GM19023 (cell line): ENCODE measurements around the gene CCNY.
A peak's percentile ranks its signal among the peaks of the same experiment; 100 is the strongest.
"Not testable (repeated sequence)": the region's sequence is repeated elsewhere in the genome, so short reads cannot be mapped to it uniquely, and the experiment has no call there.

ENCODE experiments used
- ATAC-seq: cut with Tn5 transposase; IDR thresholded peaks from one replicate; pipeline ENCODE4 v1.9.1; 2021; ENCODE audit warnings: mild to moderate bottlenecking, moderate library complexity; ENCODE audit not compliant: unreplicated experiment

Gene CCNY

DNA sequence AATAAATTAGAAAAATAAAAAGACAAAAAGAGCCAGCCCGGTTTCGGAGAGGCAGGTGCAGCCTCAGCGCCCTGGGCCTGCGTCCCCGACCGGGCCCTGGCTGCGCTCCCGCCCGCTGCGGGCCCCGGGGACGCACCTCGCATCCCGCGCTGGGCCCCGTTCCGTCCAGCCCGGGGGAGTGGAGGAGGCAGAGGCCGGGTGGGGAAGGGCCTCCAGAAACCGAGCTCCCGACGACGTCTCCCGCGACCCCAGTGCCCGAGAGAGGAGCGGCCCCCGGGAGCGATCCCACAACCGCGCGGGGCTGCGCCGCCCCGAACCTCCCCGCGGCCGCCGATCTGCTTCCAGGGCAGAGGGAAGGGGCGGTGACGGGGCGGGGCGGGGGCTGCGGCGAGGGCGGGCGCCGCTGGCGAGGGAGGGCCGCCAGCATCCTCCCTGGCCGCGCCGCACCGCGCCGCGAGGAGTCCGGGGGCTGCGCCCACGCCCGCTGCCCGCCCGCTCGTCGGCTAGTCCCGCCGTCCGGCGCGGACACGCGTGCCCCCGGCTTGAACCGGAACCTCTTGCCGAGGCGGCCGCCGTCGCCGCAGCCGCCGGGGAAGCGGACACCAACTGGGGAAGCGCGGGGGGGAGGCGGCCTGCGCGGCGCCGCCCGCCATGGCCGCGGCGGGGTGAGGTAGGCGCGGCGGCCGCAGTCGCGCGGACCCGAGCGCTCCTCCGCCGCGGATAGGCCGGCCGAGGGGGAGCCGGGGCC, at the start of gene CCNY:
Gene CCNY, plus strand, starts transcription at position 426 of the 748 bp plus-strand sequence. CDS start 545 bp downstream, outside the sequence.
- ATAC-seq, result peak; percentile 73

DNA sequence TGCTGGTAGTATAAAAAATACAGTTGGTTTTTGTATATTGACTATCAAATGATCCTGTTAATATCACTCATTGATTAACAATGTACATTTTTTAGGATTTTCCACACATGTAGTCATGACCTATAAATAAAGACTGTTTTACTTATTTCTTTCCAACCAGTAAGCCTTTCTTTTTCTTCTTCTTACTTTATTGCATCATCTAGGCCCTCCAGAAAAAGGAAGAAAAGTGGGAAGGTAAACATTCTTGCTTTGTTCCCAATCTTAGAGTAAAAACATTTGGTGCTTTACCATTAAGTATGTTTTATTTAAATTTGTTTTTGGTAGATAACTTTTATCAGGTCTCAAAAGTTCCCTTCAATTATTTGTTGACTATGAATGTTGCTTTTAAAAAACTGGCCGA, 47.1 kb upstream of the CCNY start:
- ATAC-seq, result no peak

DNA sequence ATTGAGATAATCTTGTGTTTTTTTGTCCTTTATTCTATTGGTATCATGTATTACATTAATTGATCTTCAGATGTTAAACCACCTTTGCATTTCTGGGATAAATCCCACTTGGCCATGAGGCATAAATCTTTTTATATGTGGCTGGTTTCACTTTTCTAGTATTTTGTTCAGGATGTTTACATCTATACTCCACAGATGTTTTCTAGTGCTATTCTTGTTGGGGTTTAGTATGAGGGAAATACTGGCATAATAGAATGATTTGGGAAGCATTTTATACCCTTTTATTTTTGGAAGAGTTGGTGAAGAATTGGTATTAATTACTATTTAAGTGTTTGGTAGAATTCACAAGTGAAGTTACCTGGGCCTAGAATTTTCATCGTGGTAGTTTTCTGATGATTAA, 41.8 kb upstream of the CCNY start:
- no peak for ATAC-seq

DNA sequence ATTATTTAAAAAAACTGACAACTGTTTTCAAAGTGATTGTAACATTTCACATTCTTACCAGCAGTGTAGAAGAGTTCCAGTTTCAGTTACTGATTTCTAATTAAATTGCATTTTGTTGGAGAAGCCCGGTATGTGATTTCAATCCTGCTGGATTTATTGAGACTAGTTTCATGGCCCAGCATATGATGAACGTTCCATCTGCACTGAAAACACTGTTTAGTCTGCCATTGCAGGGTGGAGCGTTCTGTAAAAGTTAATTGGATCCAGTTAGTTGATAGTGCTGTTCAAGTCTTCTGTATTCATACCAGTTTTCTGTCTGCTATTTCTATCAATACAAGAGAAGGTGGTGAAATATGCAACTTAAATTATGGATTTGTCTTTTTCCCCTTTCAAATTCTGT, 37.3 kb upstream of the CCNY start:
- no peak for ATAC-seq

DNA sequence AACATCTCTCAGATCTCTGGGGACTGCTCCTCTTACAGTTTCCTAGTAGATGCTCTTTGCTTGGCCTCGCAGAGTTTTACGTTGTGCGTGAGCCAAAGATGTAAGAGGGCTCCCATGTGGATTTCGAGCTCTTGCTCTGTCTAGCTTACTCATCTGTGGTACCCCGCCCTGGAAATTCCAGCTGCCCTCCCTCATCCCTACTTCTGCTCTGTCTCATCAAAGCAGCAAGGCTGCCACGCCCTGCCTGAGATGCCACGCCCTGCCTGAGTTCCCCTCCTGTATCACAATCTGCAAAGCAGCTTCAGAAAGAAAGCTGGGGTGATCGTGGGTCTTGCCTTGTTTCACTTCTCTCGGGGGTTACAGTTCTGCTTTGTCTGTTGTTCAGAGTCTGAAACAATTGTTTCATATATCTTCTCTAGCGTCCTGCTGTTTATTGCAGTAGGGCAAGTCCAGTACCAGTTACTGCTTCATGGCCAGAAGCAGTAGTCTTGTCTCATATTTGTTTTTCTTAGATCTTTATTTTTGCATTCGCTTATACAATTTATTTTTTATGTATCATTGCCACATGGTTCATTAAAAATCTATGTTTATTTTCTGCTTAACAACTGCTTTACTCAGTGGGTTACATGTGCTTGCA, 36.1 kb upstream of the CCNY start:
- ATAC-seq, result peak; percentile 99

DNA sequence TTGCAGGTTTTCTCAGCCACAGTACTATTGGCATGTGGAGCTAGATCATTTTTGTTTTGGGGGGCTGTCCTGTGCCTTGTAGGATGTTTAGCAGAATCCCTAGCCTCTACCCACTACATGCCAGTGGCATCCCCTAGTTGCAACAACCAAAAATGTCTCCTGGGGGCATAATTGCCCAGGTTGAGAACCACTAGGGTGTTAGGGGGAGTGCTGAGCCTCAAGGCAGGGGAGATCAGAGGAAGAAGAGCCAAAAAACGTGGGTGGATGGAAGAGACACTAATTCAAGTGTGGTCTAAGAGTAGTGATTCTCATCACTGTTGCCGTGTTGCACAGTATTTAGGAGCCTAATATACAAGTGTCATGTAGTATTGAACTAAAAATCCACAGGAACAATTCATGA, 31.7 kb upstream of the CCNY start:
- ATAC-seq, result no peak

DNA sequence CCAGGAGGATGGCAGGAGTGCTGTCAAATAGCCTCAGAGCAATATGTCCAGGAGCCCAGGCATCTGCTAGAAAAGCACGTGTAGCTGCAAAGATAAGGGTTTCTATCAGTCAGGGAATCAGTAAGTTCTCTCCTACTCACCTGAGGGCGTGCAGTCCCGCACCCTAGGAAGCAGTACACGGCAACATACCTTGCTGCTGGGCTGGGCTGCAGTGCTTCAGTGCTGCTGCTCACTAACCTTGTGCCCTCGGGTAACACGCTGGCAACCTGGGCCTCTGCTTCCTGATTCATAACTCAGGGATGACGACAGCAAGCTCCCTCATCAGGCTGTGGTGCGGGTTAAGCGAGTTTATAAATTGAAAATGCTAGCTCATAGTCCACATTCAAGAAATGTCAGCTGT, 29.5 kb upstream of the CCNY start:
- no peak for ATAC-seq

DNA sequence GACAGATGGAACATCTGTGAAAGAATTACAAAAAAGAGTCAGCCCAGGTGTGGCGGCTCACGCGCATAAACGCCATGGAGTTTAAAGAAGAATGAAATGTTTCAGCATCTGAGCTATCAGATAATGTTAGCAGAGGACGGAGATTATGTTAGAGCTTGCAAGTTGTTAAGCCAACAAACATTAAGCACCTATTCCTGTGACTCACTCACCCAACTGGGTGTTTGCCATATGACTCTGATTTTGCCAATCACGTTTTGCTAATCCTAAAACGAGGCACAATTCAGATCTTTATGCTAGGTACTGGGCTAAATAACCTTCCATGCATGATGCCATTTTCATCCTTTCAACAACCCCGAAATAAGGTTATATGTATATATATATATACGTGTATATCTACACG, 29.0 kb upstream of the CCNY start:
- ATAC-seq, result no peak

DNA sequence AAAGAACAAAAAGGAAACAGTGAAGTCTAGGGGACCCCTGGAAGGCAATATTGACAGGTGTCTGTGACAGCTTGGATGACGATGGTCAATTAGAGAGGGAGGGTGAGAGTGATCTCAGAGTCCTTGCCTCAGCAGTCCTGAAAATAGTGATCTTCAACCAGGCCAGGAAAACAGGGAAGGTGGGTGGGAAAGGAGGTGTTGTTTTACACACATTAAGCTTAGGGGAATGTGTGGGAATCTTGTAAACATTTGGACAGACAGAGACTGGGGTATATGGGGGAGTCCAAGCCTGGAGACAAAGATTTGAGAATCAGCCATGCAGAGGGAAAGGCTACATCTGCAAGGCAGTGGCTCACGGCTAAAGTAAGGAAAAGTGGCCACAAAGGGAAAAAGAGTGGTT, 27.5 kb upstream of the CCNY start:
- ATAC-seq, result no peak

DNA sequence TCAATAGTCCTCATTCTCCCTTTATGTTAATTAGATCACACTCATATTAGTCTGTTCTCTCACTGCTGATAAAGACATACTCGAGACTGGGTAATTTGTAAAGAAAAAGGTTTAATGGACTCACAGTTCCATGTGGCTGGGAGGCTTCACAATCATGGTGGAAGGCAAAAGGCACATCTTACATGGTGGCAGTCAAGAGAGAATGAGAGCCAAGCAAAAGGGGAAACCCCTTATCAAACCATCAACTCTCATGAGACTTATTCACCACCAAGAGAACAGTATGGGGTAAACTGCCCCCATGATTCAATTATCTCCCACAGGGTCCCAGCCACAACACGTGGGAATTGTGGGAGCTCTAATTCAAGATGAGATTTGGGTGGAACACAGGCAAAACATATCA, 22.2 kb upstream of the CCNY start:
- ATAC-seq, result not testable (repeated sequence)

DNA sequence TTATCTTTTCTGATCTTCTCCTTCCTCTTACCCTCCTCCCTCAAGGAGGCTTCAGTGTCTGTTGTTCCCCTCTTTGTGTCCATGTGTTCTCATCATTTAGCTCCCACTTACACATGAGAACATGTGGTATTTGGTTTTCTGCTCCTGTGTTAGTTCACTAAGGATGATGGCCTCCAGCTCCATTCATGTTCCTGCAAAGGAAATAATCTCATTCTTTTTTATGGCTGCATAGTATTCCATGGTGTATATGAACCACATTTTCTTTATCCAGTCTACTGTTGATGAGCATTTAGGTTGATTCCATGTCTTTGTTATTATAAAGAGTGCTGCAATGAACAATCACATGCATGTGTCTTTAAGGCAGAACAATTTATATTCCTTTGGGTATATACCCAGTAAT, 21.1 kb upstream of the CCNY start:
- not testable (repeated sequence) for ATAC-seq

DNA sequence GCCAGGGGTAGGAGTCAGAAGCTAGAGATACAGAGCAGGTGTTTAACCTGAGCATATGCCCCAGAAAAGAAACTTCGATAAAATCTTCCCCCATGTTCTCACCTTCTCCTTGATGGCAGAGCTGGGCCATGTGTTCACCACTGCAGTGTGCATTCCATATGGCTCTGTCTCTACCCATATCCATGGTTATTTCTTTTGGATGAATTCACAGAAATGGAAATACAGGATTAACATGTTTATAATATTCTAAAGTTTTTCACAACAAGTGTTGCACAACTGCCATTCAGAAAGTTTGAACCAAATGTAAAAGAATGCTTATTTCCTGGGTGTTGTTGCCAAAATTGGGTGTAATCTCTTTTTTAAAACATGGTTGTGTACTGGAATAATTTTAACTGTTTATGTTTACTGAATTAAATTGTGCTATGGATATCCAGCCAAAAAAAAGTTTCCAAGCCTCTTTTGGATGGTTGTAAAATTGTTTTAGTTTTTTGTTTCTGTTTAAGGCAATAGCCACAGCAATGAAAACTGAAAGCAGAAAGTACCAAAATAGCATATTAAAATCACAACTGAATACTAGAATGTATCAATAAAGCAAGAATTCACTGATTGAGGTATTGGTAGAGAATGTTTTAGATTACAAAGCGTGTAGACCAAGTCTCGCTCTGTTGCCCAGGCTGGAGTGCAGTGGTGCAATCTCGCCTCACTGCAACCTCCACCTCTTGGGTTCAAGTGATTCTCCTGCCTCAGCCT, 19.9 kb upstream of the CCNY start:
- no peak for ATAC-seq

DNA sequence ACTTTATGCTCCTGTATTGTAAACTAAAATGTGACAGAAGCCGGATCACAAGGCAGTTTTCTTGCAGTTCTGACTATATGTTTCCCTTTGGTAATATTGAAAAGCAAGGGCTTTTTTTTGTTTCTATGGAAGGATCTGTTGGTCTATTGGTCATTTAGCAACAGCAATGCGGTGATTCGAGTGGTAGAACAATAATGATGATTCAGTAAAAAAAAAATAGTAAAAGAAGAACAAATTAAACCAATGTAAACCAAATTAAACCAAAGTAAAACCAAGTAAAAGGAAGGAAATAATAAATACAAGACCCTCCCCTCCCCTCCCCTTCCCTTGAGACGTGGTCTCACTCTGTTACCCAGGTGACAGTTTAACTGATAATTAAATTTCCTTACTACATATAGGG, 17.8 kb upstream of the CCNY start:
- ATAC-seq, result no peak

DNA sequence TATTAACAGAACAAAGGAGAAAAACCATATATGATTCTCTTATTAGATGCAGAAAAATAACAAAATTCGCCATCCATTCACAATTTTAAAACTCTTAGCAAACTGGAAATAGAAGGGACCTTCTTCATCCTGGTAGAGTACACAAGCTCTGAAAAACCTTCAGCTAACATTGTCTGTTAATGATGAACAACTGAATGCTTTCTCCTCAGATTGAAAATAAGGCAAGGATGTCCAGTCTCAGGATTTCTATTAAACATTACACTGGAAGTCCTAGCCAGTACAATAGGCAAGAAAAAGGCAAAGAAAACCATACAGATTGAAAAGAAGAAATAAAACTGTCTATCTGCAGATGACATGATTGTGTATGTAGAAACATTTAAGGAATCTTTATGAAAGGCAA, 16.0 kb upstream of the CCNY start:
- ATAC-seq, result no peak

DNA sequence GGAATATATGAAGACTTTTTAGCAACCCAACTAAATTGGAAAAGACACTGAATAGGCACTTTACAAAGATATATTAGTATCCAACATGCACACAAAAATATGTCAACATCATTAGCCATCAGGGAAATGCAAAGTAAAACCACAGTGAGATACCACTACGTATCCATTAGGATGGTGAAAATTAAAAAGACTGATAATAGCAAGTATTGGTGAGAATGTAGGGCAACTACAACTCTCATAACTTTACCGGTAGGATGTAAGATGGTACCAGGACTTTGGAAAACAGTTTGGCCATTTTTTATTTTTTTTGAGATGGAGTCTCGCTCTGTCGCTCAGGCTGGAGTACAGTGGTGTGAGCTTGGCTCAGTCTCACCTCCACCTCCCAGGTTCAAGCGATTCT, 13.7 kb upstream of the CCNY start:
- ATAC-seq, result no peak

DNA sequence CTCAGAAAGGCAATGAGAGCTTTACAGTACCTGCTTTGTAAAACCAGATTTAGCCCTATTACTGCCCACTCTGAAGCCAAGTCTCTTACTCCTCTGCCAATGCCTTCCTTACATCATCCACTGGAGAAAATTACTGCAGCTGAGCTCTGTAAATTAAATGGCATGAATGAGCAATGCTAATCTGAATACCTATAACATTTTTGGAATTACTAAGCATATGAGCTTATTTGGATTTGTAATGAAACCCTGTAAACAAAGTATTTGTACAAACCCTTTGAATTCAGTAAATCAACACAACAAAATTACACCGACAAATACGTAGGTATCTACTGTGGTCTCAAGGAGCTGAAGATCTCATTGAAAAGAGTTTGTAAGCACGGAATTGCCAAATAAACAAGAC, 12.1 kb upstream of the CCNY start:
- ATAC-seq, result no peak

DNA sequence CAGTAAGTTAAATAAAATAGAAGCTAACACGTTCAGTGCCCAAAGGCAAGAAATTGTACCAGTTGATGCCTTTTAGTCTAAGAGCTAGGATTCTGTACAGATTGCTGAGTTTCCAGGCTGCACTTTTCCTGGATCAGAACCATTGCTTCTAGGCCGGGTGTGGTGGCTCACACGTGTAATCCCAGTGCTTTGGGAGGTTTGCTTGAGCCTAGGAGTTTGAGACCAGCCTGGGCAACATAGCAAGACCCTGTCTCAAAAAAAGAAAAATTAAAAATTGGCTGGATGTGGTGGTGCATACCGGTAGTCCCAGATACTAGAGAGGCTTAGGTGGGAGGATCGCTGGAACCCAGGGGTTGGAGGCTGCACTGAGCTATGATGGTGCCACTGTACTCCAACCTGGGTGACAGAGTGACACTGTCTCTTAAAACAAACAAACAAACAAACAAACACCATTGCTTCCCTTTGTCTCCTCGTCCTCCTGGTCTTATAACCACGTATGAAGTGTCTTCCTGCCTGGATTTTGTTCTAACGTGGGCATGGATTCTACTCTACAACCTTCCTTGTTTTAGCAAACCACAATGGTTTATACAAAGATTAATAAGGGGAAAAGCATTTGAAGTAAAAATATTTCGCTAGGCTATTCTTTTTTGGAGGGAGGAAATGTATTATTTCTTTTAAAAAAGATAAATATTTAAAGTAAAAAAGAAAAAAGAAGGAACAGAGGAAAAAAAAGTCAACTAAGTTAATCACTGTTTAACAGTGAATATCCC, 9.7 kb upstream of the CCNY start:
- no peak for ATAC-seq

DNA sequence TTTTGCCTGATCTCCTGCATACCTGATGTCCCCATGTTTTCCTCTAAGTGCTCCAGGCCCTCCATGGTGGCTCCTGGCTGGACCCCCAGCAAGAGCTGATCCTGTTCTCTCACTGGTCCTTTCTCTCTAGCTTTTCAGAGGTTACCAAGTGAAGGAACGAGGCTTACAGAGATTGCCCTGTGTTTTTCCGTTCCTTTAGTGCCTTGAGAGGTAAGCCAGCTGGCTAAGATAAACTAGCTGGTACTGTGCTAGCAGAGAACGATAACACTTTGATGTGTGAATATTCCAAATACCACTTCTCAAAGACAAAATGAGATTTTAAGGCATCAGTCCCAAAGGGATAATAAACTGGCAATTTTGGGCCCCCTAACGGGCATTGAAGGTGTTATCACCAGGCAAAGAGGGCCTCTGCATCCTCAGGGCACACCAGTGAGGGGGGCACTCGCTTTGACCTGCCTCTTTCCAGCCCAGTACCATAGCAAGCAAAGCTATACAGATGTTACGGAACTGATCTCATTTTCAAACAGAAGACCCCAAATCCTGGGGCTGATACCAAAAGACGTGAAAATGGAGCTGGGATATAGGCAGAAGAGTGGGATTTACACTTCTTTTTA, 8.4 kb upstream of the CCNY start:
- ATAC-seq, result no peak

DNA sequence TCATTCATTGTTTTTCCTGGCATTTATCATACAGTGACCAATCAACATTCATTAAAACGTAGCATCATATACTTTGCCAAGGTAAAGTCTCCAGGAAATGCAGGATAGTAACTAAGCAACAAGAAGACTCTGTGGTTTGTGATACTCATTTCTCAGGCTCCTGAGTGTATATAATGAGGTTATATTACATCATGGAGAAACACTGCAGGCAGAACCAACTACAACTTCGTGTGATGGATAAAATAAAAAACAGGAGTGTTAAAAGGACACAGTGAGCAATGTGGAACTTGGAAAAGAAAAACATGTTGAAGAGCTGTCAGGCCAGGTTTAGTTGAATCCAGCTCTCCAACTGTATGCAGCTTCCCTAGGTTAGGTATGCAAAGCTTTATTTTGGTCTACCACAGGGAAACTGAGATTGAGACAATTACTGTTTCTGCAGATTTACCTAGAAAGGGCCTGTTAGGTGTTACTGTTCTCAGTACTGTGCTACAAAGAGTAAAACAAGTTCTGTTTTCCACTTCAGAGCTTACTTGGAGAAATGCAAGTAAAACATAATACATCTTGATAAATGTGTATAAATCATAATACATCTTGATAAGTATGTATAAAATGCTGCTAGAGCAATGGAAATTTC, 7.8 kb upstream of the CCNY start:
- no peak for ATAC-seq

DNA sequence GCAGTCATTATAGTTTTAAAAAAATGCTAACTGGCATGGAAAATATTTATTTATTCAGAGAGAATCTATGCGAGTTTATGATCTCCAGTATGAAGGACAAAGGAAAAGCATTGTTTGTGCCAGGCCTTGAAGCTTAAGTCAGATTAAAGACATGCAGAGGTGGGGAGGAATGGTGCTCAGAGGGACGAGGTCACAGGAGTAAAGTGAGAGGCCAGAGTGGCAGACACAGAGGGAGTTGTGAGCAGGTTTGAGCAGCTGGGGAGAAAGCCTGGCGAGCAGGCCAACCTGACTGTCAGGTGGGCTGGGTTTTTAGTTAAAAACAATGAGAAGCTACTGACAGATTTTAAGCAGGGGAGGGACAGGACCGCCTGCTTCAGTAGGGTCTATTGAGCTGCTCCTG, 6.8 kb upstream of the CCNY start:
- ATAC-seq, result no peak
